ENCODE results near the gene DDC. TPM values are rescaled to one million over a fixed set of nuclear protein-coding genes. Genes with fewer than 3 reads are reported as not detected.

Gene DDC
- total RNA-seq, 2 donors from 2014 or later = not detected

GRCh38 chr7:50449501-50449880, 115.7 kb downstream of the DDC start:
- Histone ChIP-seq H3K36me3 (peaks cover 5% of the 10 kb centered on the region), H3K27me3 (no peaks in the 10 kb centered on the region), H3K4me1 (peaks cover 0 to 14% of the 10 kb centered on the region in 2 donors), H3K4me3 (peak overlapping the region; percentile 56 to 83), H3K27ac (peak overlapping the region; percentile 72 to 83), H3K9me3 (no peaks in the 10 kb centered on the region)
- no peak for DNase-seq (ENCODE audit: low spot score)
- TF ChIP-seq, protein P1, sequence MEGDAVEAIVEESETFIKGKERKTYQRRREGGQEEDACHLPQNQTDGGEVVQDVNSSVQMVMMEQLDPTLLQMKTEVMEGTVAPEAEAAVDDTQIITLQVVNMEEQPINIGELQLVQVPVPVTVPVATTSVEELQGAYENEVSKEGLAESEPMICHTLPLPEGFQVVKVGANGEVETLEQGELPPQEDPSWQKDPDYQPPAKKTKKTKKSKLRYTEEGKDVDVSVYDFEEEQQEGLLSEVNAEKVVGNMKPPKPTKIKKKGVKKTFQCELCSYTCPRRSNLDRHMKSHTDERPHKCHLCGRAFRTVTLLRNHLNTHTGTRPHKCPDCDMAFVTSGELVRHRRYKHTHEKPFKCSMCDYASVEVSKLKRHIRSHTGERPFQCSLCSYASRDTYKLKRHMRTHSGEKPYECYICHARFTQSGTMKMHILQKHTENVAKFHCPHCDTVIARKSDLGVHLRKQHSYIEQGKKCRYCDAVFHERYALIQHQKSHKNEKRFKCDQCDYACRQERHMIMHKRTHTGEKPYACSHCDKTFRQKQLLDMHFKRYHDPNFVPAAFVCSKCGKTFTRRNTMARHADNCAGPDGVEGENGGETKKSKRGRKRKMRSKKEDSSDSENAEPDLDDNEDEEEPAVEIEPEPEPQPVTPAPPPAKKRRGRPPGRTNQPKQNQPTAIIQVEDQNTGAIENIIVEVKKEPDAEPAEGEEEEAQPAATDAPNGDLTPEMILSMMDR (IDR thresholded peaks at IDR 0.05) = no peak

DNA sequence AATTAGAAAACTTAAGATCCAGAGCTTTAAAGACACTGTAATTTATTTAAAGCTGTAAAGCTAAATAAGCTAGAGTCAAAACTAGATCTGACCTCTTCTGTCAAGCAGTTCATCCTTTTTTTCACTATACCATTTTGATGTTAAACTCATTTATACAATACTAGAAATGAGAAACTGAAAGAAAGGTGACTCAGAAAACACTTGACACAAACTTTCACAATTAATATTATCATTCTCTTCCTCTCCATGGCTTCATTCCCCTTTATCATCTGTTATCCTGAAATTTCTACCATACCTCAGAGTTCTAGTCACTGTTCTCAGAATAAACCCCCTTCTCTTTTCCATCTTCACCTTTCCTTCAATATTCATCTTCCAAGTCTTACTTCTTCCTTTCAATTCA, 116.4 kb downstream of the DDC start:
- no peak overlapping the region for H3K4me3 ChIP-seq
- DNase-seq (ENCODE audit: low spot score) = no peak
- no peak overlapping the region for H3K27ac ChIP-seq
- H3K27me3 ChIP-seq = no peaks in the 10 kb centered on the region
- TF ChIP-seq, protein P1 (IDR thresholded peaks at IDR 0.05) = no peak
- H3K9me3 ChIP-seq = no peaks in the 10 kb centered on the region
- H3K4me1 ChIP-seq = peaks cover 0 to 14% of the 10 kb centered on the region in 2 donors
- H3K36me3 ChIP-seq = peaks cover 5% of the 10 kb centered on the region

- DNase-seq (ENCODE audit: low spot score) = no peak
- Histone ChIP-seq H3K4me3 (no peak overlapping the region), H3K36me3 (peaks cover 5% of the 10 kb centered on the region), H3K27ac (no peak overlapping the region), H3K9me3 (no peaks in the 10 kb centered on the region), H3K27me3 (no peaks in the 10 kb centered on the region), H3K4me1 (peaks cover 0 to 14% of the 10 kb centered on the region in 2 donors)
- TF ChIP-seq, protein P1 (IDR thresholded peaks at IDR 0.05) = no peak
These were observed 118.7 kb downstream of the DDC start for GRCh38 chr7:50446542-50446960.

DNA sequence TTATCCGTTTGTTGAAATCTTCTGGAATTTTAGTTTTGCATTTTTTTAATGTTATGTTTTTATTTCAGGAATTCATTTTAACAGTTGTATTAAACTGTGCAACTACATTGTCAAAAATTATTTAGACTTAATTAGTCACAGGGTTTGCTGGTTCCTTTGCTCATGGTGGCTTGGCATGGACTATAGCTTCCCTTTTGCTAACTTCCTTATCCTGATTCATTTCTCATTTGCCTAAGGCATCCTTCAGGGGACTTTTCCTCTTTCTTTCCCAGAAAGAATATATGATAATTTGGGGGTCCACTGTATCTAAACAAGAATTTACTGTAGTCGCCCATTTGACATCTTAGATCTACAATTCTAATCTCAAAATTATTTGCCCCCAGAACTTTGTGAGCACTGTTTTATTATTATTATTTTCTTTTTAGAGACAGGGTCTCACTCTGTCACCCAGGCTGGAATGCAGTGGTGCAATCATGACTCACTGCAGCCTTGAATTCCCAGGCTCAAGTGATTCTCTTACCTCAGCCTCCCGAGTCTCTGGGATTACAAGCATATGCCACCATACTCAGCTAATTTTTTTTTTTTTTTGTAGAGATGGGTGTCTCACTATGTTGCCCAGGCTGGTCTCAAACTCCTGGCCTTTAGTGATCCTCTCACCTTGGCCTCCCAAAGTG, 128.9 kb downstream of the DDC start:
- Histone ChIP-seq H3K4me1 (no peaks in the 10 kb centered on the region), H3K36me3 (peaks cover 5% of the 10 kb centered on the region), H3K4me3 (no peak overlapping the region), H3K27ac (no peak overlapping the region), H3K9me3 (no peaks in the 10 kb centered on the region), H3K27me3 (no peaks in the 10 kb centered on the region)
- TF ChIP-seq, protein P1 (IDR thresholded peaks at IDR 0.05) = no peak
- no peak for DNase-seq (ENCODE audit: low spot score)

DNA sequence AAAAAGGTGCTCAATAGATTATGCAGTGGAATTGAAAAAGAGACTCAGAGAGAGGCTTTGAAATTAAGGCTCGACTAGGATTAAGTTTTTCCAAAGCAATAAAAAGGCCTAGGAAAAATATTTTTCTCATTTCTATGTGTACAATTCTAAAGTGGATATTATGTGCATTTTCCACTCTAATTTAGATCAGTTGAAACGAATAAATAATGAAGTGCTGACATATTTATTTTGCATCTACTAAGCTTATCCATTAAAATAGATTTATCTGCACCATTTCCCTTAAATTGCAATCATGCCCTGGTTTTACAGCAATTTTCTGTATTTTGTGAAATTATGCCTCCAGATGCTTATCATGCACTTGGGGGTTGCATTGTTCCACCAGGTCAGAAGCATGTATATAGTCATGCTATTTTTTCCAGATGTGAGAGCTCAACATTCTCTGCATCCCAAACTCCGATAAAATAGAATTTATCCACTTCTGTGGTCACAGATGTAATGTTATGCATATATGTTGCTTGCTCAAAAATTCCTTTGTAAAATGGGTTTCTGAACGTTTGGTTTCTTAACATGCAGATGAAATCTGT, 133.4 kb downstream of the DDC start:
- Histone ChIP-seq H3K27me3 (no peaks in the 10 kb centered on the region), H3K4me1 (no peaks in the 10 kb centered on the region), H3K27ac (no peak overlapping the region), H3K9me3 (no peaks in the 10 kb centered on the region), H3K36me3 (no peaks in the 10 kb centered on the region), H3K4me3 (no peak overlapping the region)
- DNase-seq (ENCODE audit: low spot score) = no peak
- TF ChIP-seq, protein P1 (IDR thresholded peaks at IDR 0.05) = no peak
